ENCODE results near the gene TIMM23B. TPM values are rescaled to one million over a fixed set of nuclear protein-coding genes. Genes with fewer than 3 reads are reported as not detected.
A peak's percentile ranks its signal among the peaks of the same experiment; 100 is the strongest.
"Not testable (repeated sequence)": the region's sequence is repeated elsewhere in the genome, so short reads cannot be mapped to it uniquely, and the experiment has no call there.

TIMM23B gene
- 11.9 TPM for polyA plus RNA-seq (2013, experiment 1 of 2; ENCODE audit: insufficient read length)
- 11.8 TPM for polyA plus RNA-seq (2013, experiment 2 of 2; ENCODE audit: insufficient read length)

- peak; percentile 86 for DNase-seq
These were observed at the start of gene TIMM23B, which contains the start of gene PARG for GRCh38 chr10:49941447-49942338. Gene TIMM23B, plus strand, starts transcription at chr10:49942053. Its CDS starts 142 bp downstream, at chr10:49942195. Gene PARG, minus strand, starts transcription at chr10:49942027. Its CDS starts 302 bp downstream, at chr10:49941725.

GRCh38 chr10:49899999-49900398 is 41.9 kb upstream of the TIMM23B start:
- not testable (repeated sequence) for DNase-seq

- not testable (repeated sequence) for DNase-seq
These were observed 41.4 kb upstream of the TIMM23B start for GRCh38 chr10:49900406-49900805.

GRCh38 chr10:49903829-49904228 is 38.0 kb upstream of the TIMM23B start:
- not testable (repeated sequence) for DNase-seq

GRCh38 chr10:49908290-49909080 is 33.4 kb upstream of the TIMM23B start:
- not testable (repeated sequence) for DNase-seq

GRCh38 chr10:49910295-49910694 is 31.6 kb upstream of the TIMM23B start:
- not testable (repeated sequence) for DNase-seq

GRCh38 chr10:49916451-49916850 is 25.4 kb upstream of the TIMM23B start:
- DNase-seq: not testable (repeated sequence)

- DNase-seq: not testable (repeated sequence)
These were observed 23.9 kb upstream of the TIMM23B start for GRCh38 chr10:49917927-49918326.

GRCh38 chr10:49922041-49922440 is 19.8 kb upstream of the TIMM23B start:
- DNase-seq: not testable (repeated sequence)

GRCh38 chr10:49923572-49923971 is 18.3 kb upstream of the TIMM23B start:
- DNase-seq: not testable (repeated sequence)

GRCh38 chr10:49931276-49931675 is 10.6 kb upstream of the TIMM23B start:
- not testable (repeated sequence) for DNase-seq

GRCh38 chr10:49931959-49932728 is 9.7 kb upstream of the TIMM23B start:
- DNase-seq: not testable (repeated sequence)

GRCh38 chr10:49942339-49942705 is 469 bp downstream of the TIMM23B start:
- peak; percentile 6 for DNase-seq

- DNase-seq: not testable (repeated sequence)
These were observed 1.8 kb downstream of the TIMM23B start for GRCh38 chr10:49943607-49944006.

GRCh38 chr10:49948142-49948541 is 6.3 kb downstream of the TIMM23B start:
- not testable (repeated sequence) for DNase-seq

GRCh38 chr10:49948737-49949136 is 6.9 kb downstream of the TIMM23B start:
- not testable (repeated sequence) for DNase-seq

GRCh38 chr10:49952006-49952405 is 10.2 kb downstream of the TIMM23B start:
- DNase-seq: not testable (repeated sequence)

GRCh38 chr10:49953122-49953521 is 11.3 kb downstream of the TIMM23B start:
- peak; percentile 9 for DNase-seq

- not testable (repeated sequence) for DNase-seq
These were observed 28.5 kb downstream of the TIMM23B start for GRCh38 chr10:49970331-49970857.

- not testable (repeated sequence) for DNase-seq
These were observed 29.6 kb downstream of the TIMM23B start for GRCh38 chr10:49971466-49971865.

- not testable (repeated sequence) for DNase-seq
These were observed 30.2 kb downstream of the TIMM23B start for GRCh38 chr10:49972094-49972493.

- DNase-seq: not testable (repeated sequence)
These were observed 35.9 kb downstream of the TIMM23B start for GRCh38 chr10:49977756-49978155.
